Measurements from ENCODE around the gene DENND2A. TPM values are rescaled to one million over a fixed set of nuclear protein-coding genes. Genes with fewer than 3 reads are reported as not detected.
"Not testable (repeated sequence)": the region's sequence is repeated elsewhere in the genome, so short reads cannot be mapped to it uniquely, and the experiment has no call there.

The DENND2A gene
- total RNA-seq, 1 donor from 2014 or later = 7.2 TPM

- intact Hi-C loops (cut with DNase I) = no loop called here
- DNase-seq (ENCODE audit: low spot score) = no peak
Observed at GRCh38 chr7:140501966-140502365, 138.6 kb downstream of the DENND2A start.

- DNase-seq (ENCODE audit: low spot score); intact Hi-C loops (cut with DNase I): not testable (repeated sequence)
Observed at GRCh38 chr7:140497807-140498206, 142.8 kb downstream of the DENND2A start.

- intact Hi-C loops (cut with DNase I) = no loop called here
- no peak for DNase-seq (ENCODE audit: low spot score)
Observed at GRCh38 chr7:140497241-140497769, 143.3 kb downstream of the DENND2A start.

- no peak for DNase-seq (ENCODE audit: low spot score)
- intact Hi-C loops (cut with DNase I) = no loop called here
Observed at GRCh38 chr7:140495514-140496097, 145.0 kb downstream of the DENND2A start.

- no peak for DNase-seq (ENCODE audit: low spot score)
- intact Hi-C loops (cut with DNase I) = no loop called here
Observed at GRCh38 chr7:140494867-140495266, 145.7 kb downstream of the DENND2A start.

GRCh38 chr7:140489026-140489359 is 151.6 kb downstream of the DENND2A start:
- intact Hi-C loops (cut with DNase I) = no loop called here
- DNase-seq (ENCODE audit: low spot score) = no peak

- DNase-seq (ENCODE audit: low spot score) = no peak
- intact Hi-C loops (cut with DNase I) = no loop called here
Observed at GRCh38 chr7:140485500-140486265, 154.9 kb downstream of the DENND2A start.

- intact Hi-C loops (cut with DNase I) = no loop called here
- no peak for DNase-seq (ENCODE audit: low spot score)
Observed at GRCh38 chr7:140484951-140485499, 155.6 kb downstream of the DENND2A start.

- DNase-seq (ENCODE audit: low spot score) = no peak
- intact Hi-C loops (cut with DNase I) = no loop called here
Observed at GRCh38 chr7:140484479-140484878, 156.1 kb downstream of the DENND2A start.

GRCh38 chr7:140479739-140480084 is 160.9 kb downstream of the DENND2A start:
- intact Hi-C loops (cut with DNase I) = loop anchor here (2.0 to 5.0 kb wide), 2 partner anchors 38 to 173 kb away; no protein-coding TSS in a partner anchor
- no peak for DNase-seq (ENCODE audit: low spot score)

GRCh38 chr7:140479062-140479738 is 161.4 kb downstream of the DENND2A start, which contains the start of gene MKRN1:
MKRN1 (minus strand) TSS chr7:140479505; CDS start chr7:140479344, 161 bp downstream.
- peak; percentile 98 for DNase-seq (ENCODE audit: low spot score)
- intact Hi-C loops (cut with DNase I) = loop anchor here (2.0 to 5.0 kb wide), 2 partner anchors 38 to 174 kb away; no protein-coding TSS in a partner anchor

- no peak for DNase-seq (ENCODE audit: low spot score)
- intact Hi-C loops (cut with DNase I) = loop anchor here (2.0 to 5.0 kb wide), 2 partner anchors 39 to 174 kb away; no protein-coding TSS in a partner anchor
Observed at GRCh38 chr7:140478246-140479061, 162.2 kb downstream of the DENND2A start.

- intact Hi-C loops (cut with DNase I) = loop anchor here (5.0 kb wide), 1 partner anchor 41 kb away; no protein-coding TSS in a partner anchor
- no peak for DNase-seq (ENCODE audit: low spot score)
Observed at GRCh38 chr7:140476698-140477261, 163.8 kb downstream of the DENND2A start.

GRCh38 chr7:140475747-140476333 is 164.8 kb downstream of the DENND2A start:
- intact Hi-C loops (cut with DNase I) = loop anchor here (5.0 kb wide), 1 partner anchor 41 kb away; no protein-coding TSS in a partner anchor
- DNase-seq (ENCODE audit: low spot score) = no peak

Data from cardiac septum (tissue), 1 donor.